ENCODE measurements around the gene GULP1. TPM values are rescaled to one million over a fixed set of nuclear protein-coding genes. Genes with fewer than 3 reads are reported as not detected.

Gene GULP1
- total and polyA plus RNA-seq, 2 of the 4 experiments (the other 2 are of a cell fraction): 24.4 to 40.1 TPM

DNA sequence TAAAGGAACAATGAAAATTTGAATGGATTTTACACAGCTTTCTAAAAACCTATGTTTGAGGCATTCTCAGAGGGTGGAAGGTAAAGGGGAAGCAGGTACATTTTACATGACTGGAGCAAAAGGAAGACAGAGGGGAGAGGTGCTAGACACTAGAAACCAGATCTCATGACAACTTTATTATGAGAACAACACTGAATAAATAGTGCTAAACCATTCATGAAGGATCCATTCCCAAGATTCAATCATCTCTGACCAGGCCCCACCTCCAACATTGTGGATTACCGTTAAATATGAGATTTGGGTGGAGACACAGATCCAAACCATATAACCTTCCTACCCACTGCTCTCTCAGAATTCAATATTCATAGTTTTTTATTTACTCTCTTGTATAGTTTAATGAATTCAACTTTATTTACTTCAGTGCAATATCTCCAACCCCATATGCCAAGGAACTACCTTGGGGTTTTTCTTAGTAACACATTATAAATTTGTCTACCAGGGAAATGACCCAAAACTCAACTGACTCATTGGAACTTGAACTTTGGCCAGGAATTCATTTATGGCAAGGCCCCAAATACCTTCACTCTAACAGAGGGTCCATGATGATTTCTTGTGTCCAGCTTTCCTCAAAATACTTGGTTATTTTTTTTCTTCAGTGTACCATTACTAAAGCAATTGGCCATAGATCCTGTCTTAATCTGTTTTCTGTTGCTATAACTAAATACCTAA, 317.8 kb downstream of the GULP1 start:
- no peak overlapping the region for H2BK20ac ChIP-seq (ENCODE audit: low read depth, low read length)
- H3K18ac ChIP-seq (ENCODE audit: low read depth, low read length): no peak overlapping the region
- H2BK5ac ChIP-seq (ENCODE audit: low read depth, low read length, poor library complexity, severe bottlenecking): no peak overlapping the region
- 0 out of 3 replicates have a peak overlapping the region, but pooled peaks have one; percentile 48 for H2BK15ac ChIP-seq (ENCODE audit: low read depth, low read length)
- no peak overlapping the region for H3K9ac ChIP-seq (ENCODE audit: low read depth, low read length)
- peaks cover 7% of the 10 kb centered on the region for H3K9me1 ChIP-seq (ENCODE audit: insufficient read depth, low read length)
- no TSS peak for BruUV-seq (replicated peaks)
- no peak overlapping the region for H3K14ac ChIP-seq (replicated peaks; ENCODE audit: low read depth, low read length)
- ChIA-PET CTCF (interaction anchor here (0.6 to 0.7 kb wide), 2 partner anchors 11 to 228 kb away, joined by 3 to 4 read pairs; no protein-coding TSS in a partner anchor), POLR2A (ENCODE audit: unreplicated experiment) (no interaction called here)
- no peak overlapping the region for H3K56ac ChIP-seq (ENCODE audit: extremely low read depth, insufficient read depth, low read length)
- no peaks in the 10 kb centered on the region for H3K9me3 ChIP-seq (ENCODE audit: control insufficient read depth, insufficient read depth, low read length)
- no peak overlapping the region for H3K27ac ChIP-seq (ENCODE audit: insufficient read depth, low read length)
- H3K4me3 ChIP-seq (ENCODE audit: insufficient read depth, low read depth, low read length): no peak overlapping the region
- H3K27me3 ChIP-seq (ENCODE audit: control insufficient read depth, insufficient read depth, low read length): no peaks in the 10 kb centered on the region
- H4K20me1 ChIP-seq (ENCODE audit: insufficient read depth, low read length): no peaks in the 10 kb centered on the region
- ATAC-seq (ENCODE audit: low read depth) (no peak), DNase-seq (peak; percentile 40)
- H2BK120ac ChIP-seq (ENCODE audit: low read depth, low read length): no peak overlapping the region
- dilution Hi-C loops (cut with HindIII; ENCODE audit: low sequenced_read_pairs, unreplicated experiment): no loop called here
- no peak overlapping the region for H3K4me2 ChIP-seq (ENCODE audit: low read depth, low read length)
- H2AK5ac ChIP-seq (ENCODE audit: low read depth, low read length): no peak overlapping the region
- H4K8ac ChIP-seq (ENCODE audit: low read depth in 2 of 2, low read length in 2 of 2): 0 out of 4 replicates have a peak overlapping the region, but pooled peaks of 1 of the 2 experiments have one; percentile 41
- H3K79me1 ChIP-seq (ENCODE audit: low read depth in 1 of 2, low read length in 2 of 2): no peaks in the 10 kb centered on the region
- H3K4ac ChIP-seq (ENCODE audit: low read depth, low read length): no peak overlapping the region
- intact Hi-C loops (cut with micrococcal nuclease): no loop called here
- no peak for TF ChIP-seq CHD1 (IDR thresholded peaks at IDR 0.05; ENCODE audit: low read depth, low read length)
- TF ChIP-seq NFE2L2 (IDR thresholded peaks at IDR 0.05; ENCODE audit: low read depth, low read length): no peak
- TF ChIP-seq SMC3 (IDR thresholded peaks at IDR 0.05; ENCODE audit: low read depth, low read length): no peak
- no peaks in the 10 kb centered on the region for H3K36me3 ChIP-seq (ENCODE audit: control insufficient read depth, insufficient read depth, low read length)
- H2AFZ ChIP-seq (replicated peaks; ENCODE audit: low read length, poor library complexity): no peak overlapping the region
- no peak overlapping the region for H4K91ac ChIP-seq (ENCODE audit: insufficient read depth, low read depth, low read length)
- H3K23ac ChIP-seq (ENCODE audit: low read depth, low read length): peak overlapping the region; percentile 42; the same call in 1 of the 2 replicates
- H3K4me1 ChIP-seq (ENCODE audit: control insufficient read depth, insufficient read depth, low read length): peaks cover 8% of the 10 kb centered on the region
- no peak overlapping the region for H2AK9ac ChIP-seq (replicated peaks; ENCODE audit: low read depth, low read length, poor library complexity)
- in situ Hi-C loops (cut with MboI; ENCODE audit: low sequenced_read_pairs): no loop called here
- H4K5ac ChIP-seq (ENCODE audit: low read depth, low read length): no peak overlapping the region
- no CpG with 5 or more reads among the region's 1 CpG for WGBS, 2 experiments (ENCODE audit: extremely low coverage in 2 of 2, insufficient read length in 1 of 2)
